HG03039 (cell line): ENCODE results near the gene HOXB3.

ENCODE experiments used
- ATAC-seq: cut with Tn5 transposase; IDR thresholded peaks from one replicate; pipeline ENCODE4 v1.9.1; 2021; ENCODE audit warnings: mild to moderate bottlenecking, moderate library complexity; ENCODE audit not compliant: unreplicated experiment

The HOXB3 gene

DNA sequence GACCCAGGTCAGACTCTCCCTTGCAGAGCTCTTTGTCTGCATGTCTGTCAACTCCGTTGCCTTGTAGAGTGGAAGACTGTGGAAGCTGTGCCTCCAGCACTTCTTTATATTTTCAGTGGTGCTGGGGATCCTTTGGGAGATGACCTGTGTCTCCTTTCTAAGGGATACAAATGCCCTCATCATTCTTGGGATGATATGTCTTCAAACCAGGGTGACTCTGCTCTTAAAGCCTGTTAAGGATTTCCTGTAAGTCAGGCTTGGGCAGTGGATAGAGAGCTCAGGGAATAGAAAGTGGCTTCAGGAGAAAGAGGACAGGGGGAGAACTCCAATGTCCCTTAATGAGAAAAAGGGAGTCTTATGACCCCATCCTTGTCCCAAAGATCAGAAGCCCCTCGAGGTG lies 1.5 kb downstream of the HOXB3 start:
- no peak for ATAC-seq

DNA sequence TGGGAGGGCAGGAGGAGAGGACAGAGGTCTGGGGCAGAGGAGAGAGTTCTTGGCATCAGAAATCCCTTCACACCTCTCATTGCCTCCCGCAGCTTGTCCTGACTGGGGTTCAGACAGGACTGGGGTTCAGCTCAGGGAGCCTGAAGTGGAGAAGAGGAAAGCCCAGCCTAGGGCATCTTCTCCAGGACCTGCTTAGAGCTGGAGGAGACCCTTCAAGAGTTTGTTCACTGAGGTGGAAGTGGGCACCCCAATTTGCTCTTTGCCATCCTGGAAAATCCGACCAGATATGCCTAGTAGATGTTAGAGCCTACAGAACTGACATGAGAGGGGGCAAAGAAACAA lies 2.0 kb downstream of the HOXB3 start:
- ATAC-seq, result no peak

DNA sequence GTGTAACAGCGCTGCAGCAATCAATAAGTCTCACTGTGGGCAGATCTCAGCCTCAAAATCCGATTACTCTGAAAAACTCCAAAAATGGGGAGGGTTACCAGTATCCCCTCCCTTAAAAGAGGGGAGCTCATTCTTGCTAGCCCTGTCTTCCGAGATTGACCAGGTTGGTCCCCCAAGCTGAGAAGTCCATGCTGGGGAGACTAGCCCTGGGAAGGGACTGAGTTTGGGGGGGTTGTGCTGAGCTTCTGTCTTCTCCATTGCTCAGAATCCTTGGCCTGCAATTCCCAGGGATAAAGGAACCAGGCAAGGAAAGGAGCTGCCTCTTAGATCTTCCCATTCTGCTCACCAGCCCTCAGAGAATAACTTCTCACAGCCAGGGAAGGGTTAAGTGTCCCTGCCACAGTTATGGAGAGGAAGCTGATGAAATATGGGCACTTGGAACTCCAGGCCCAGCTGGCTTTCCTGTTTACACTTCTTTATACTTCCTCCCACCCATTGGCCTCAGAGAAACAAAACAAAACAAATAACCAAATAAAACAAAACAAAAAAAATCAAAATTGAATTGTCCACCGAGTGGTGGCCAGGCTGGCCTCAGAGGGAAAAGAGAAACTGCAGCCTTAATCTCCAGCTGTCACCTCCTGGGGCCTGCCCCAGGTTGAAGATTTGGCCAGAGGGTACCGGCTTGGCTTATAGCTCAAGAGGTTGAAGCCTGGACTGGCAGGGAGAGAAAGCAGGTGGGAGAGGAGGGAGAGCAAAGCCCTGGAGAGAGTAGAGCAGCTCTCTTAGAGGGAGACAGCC lies 2.6 kb downstream of the HOXB3 start:
- ATAC-seq, result no peak

DNA sequence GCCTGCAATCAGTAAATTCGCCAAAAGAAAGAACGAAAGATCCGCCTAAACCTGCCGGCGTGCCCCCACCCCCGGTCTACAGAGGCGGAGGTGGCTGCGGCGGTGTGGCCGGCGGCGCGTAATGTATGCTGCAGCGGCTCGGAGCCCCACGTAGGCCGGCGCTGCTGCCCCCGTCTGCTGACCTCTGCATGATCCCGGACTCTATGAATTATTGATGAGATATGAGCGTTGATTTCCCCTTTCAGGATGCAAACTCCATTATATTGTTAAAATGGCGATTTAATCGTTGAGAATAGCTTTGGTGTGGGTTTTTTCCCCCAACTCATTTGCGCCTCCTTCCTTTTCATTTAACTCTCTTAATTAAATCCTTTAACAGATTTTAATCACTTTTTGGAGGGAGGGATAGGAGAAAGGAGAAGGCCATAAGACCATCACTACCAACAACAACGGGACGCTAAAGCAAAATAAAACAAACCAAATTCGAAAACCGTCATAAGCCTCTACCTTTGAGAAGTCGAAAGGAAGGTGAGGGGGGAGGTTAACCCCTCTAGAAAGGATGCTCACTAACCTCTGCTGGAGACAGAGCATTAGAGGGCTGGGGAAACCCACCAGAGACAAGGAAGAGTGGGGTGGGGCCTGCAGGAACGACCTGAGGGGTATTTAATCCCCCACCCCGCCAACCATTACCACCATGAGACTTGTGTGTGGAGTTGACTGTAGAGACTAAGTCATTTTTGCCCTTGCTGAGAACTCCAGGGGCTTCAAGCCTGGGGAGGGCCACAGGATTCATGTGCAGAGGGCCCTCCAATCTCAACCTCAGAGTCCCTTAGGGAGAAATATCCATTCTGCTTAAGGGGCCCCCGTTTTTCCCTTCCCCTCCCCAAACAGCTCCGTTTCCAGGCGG lies 3.4 kb downstream of the HOXB3 start:
- ATAC-seq, result no peak

DNA sequence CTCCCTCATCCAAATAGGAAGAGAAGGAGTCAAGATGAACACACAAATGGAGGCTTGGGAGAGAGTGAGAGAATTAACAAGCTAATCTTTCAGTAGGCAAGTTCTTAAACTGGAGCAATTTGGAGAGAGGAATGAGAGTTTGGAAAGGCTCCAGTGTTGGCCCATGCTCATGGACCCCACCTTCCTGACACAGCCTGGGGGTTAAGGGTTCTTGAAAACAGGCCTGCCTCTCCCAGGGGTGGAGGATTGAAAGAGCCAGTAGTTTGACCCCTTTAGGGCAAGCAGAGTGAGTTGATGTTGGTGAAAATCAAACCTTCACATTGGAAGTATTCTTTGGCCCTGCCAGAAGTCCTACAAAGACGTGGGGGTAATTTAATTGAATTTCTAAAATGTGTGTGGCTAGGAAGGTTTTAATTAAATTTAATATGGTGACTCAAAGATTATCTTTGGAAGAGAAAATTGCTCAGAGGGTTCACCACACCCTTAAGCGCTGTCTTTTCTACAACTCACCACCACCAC lies 5.8 kb downstream of the HOXB3 start:
- no peak for ATAC-seq

DNA sequence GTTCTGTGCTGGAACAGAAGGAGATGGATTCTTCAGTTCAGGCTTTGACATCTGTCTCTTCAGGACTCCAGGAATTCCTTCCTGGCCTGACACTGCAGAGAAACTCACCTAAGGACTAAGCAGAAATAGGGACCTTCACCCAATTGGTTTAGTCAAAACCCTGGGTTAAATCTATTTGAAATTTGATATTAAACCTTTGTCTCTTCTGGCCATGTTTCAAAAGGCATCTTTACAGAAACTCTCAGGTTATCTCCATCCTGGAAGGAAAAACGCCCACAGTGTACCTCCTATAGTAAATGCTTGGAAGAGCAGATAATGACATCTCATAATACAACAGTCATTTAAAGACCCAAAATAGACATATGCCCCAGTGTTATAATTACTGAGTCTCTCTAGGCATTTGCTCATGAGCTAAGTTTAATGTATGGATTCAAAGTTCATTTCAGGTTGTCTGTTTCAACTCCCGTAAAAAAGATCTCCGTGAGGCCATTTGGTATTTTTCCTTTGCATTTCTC lies 6.3 kb downstream of the HOXB3 start:
- no peak for ATAC-seq

DNA sequence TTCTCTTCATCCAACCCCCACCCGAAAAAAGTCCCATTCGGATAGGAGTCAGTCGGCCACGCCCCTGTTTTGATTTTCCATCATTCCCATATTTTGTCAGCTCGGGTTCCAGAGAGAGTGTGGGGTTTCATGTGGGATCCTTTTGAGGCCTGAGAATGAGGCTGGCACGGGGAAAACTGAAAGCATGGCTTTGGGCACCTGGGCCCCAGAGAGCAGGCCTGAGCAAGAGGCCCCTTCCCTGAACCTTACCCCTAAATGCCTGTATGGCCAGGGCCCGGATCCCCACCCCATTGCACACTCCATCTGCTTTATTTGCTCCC lies 7.3 kb downstream of the HOXB3 start:
- ATAC-seq, result no peak

DNA sequence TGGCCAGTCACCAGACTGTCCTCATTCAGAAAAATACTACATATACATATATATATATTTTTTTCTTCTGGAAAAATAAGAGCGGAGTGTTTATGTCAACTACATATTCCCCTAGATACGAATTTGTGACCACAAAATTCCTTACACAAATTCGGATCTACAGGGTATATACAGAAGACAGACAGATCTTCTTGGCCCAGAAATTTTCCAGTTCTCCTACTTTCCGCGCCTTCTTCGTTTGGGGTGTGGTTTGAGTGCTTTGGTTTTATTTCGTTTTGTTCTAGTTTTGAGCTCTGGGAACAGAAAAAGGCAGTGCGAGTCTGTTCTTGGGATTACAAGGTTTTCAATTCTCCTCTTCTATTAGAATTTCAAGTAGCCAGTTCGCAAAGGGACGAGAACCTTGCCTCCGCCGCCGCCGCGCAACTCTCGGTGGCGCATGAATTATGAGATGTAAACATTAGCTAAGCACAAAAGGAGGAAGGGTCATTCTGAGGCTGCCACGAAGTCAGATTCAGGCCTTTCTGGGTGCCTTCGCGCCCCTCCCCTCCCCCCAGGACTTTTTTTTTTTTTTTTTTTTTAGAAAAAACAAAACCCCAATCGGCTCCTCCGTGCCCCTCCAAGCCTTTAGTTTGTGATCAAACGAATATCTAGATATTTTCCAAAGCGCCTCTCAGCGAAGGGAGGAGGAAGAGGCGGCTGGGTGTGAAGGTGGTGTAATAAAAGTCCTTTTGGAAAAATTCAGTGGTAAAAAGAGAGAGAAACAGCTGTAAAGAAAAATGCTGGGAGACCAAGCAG lies 10.1 kb downstream of the HOXB3 start:
- ATAC-seq, result no peak

DNA sequence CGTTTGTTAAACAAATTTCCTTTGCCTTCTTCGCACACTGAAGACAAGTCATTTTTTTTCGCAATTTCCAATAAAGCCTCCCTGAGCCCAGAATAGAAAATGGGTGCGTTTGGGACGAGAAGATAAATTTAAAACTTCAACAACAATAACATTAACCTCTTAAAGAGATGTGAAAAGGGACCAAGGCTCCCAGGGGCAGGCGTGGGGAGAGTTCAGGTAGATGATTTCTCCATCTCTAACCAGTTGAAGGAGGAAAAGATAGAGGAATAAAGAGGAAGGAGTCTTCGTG lies 10.6 kb downstream of the HOXB3 start:
- ATAC-seq, result no peak

DNA sequence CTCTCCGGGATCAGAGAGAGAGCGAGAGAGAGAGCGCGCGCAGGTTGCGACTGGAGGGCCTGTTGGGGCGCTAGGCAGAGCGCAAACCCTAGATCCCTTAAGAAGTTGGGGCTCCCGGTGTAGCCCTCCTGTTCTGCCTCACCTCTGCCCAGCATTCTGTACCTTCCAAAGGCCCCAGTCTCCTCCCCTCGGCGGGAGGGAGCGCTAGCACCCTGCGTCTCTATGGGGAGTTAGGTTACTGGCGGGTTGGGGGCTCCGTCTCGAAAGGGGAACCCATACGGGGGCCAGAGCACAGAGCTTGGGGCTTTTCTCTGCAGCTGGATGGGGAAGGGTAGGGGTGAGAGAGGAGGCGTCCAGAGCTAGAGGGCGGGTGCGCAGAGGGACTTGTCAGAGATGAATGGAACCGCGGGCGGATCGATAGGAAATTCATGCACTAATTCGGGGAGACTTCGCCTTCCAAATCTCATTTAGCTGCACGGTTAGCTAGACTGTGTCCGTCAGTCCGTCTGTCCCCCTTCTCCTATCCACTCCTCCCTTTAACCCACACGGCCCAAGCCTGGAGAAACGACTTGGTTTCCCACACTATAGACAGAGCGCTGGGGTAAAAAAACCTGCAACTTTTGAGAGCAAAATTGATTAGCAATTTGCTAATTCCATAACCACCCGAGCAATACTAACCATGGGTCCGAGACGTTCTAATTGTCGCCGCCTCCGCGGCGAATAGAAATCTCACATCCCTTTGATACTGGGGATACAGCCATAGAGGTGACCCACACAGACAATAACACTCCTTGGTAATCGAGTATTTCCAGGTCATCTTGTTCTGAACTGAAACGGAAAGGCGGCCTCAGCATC lies 11.2 kb downstream of the HOXB3 start:
- no peak for ATAC-seq

DNA sequence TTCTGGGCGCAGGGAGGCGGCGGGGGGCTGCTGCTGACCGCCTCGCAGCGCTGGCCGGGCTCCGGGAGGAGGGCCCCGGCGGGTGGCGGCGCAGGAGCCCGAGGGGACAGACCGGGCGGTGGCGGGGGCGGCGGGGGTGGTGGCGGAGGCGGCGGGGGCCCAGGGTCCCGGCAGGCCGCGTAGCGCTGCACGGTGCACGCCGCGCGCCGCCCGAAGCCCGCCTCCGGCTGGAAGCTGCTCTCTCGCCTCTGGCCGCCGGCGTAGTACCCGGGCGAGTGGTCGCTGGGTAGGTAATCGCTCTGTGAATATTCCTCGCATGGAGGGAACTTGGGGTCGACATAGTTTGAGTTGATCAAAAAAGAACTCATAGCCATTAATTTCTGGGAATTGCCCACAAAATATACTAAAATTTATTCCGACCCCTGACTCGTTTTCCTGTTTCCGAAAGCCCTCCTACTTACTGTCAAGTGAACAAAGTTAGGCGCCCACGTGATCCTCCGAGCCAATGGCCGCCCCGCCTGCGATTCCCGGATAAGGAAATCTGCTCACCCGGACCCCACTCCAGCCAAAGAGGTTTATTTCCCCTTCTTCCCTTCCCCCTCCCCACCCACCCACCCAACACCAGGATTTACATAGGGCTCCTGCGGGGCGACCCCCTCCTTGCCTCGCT lies 12.0 kb downstream of the HOXB3 start, which contains the start of gene HOXB4:
Gene HOXB4 (minus strand): TSS at position 405 of the 670 bp plus-strand sequence. CDS start 31 bp downstream, at position 374.
- ATAC-seq, result no peak

DNA sequence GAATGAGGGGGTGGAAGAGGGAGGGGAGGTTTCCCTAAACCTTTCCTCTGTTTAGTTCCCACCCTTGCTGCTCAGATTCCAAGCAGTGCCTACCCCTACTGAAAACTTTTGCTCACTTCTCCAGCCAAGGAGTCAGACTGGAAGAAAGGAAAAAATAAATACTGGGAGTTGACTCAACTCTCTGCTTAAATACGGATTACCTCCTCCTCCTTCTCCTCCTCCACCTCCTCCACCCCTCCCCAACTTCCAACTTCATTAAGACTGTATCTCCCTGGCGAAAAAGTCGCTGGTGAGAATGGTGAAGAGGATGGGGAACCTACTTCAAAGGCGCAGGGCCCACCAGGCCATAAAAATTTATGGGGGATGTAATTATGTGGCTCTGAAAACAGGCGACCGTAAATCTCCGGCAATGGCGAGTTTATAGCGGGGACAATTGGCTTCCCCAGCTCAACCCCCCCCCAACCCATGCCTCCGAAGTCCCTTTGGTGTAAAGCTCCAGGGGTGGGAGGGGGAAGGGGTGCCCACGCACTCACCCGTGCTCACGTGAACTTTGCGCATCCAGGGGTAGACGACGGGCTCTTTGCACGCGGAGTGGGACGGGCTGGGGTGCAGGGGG lies 12.6 kb downstream of the HOXB3 start:
- ATAC-seq, result no peak

DNA sequence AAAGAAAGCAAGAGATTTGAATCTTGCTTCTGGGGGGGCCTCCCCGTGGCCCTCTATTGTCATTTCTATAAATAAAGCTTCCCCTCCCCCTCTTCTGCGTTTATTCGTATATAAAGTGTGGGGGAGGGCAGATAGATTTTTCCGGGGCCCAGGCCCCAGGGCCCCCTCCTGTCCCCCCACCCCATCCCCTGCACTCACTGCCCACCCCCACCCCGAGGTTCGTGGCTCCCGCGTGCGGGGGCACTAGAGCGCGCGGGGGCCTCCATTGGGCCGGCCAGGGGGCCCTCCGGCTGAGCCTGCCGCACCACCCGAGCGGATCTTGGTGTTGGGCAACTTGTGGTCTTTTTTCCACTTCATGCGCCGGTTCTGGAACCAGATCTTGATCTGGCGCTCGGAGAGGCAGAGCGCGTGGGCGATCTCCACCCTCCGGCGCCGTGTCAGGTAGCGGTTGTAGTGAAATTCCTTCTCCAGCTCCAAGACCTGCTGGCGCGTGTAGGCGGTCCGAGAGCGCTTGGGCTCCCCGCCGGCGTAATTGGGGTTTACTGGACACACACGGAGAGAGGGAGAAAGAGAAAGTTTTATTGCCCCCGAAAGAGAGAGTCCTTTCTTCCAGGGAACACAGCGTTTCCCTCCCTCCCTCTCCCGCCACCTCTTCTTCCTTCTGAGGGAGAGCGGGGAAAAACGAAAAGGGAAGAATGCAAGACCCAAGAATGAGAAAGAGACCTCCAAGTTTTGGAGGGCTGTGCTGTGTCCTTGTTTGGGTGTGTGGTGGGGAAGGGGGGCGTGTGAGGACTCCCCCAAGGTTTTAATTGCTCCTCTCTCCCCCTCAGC lies 13.3 kb downstream of the HOXB3 start:
- no peak for ATAC-seq

DNA sequence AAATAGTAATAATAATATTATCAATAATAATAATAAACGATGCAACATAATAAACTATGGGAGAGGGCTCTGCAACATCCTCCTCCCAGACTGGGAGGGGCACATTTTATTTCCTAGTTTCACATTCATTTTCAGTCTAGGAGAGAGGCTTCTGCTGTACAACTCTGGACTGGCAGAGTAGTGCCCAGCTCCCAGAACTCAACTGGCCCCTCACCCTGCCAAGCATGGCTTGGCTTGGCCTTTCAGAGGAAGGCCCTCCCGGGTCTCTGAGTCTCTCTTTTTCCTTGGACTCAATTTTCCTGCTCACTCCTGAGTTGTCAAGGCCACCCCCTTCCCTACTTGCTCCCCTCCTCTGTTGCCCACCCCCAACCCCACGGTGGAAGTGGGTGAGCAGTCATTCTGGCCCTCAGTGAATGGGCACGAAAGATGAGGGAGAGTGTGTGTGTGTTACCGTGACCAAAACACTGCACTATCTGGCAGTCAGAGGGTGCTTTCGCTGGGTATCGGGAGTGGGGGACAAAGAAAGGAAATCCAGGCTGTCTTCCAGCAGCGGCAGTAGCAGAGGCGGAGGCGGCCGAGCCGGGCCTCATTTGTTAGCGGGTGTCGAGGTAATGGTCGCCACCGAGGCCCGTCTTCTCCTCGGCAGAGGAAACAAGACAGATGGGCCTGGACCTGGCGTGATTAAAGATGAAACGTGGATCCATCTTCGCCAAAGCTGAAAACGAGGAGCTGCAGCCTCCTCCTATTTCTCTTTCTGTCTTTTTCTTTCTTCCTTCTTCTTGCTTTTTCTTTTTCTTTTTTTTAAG lies 14.2 kb downstream of the HOXB3 start:
- ATAC-seq, result no peak

DNA sequence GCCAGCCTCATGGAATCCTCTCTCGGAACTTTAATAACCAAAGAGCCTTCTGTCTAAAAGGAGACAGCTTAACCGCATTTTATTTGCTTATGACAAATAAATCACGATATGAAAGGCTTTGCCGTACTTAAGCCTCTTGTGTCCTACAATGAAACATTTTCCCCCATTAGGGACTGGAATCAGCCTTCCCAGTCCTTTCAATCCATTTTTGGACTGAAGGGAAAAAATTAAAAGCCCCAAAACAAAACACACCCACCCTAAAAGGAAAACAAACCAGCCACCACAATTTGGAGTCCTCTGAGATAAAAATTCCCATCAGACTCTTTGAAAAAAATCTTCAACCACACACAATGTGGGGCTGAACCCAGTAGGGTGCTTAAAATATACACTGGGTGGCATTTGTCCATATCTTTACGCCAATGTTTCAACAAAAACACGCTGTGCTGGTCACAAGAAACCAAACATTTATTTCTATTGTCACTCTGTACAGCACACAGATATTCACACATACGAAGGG lies 14.9 kb downstream of the HOXB3 start:
- no peak for ATAC-seq

DNA sequence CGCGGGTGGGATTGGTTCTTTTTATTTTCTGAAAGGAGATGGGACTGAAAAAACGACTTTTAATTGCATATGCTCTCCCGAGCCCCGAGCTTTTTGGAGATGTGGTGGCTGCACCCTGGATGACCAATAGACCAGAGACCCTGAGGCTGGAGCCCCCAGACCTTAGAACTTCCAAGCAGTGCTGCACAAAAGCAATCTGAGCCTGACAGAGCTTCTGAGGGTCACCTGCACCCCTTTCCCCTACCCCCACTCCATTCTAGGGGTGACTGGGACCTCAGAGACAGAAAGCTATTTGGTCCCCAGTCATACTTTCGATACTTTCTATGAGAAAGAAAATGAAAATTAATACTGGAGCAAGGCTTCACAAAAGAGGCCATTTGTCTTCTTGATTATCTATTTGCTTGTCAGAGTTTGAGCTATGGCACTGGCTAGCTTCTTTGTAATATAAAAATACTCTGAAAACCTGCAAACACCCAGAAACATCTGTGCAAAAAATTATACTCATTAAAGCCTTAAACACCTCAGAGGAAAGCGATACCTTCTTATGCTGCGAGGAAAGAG lies 15.5 kb downstream of the HOXB3 start:
- no peak for ATAC-seq

DNA sequence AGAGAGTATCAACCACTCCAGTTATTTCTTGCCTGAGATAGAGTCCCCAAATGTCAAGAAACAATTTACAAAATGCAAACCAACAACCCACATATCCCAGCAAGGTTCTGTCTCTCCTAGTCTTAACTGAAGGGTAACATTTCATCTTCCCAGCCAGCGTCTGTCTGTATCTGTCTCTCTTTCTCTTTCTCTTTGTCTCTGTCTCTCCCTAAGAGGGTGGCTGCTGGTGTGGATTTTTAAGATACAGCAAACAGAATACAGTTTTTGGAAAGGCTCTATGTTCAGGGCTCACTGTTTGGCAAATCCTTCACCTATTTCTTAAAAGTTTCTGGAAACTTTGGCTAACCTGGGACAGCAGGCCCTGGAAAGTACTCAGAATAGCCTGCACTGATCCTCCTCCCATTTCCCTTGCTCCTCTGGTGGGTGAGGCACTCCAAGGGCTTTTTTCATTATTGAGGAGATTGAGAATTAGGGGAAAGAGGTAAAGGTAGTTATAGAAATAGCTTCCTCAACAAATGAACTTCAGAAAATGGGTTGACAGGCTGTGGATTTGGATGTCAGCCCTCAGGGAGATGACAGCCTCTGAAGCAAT lies 18.1 kb downstream of the HOXB3 start:
- ATAC-seq, result no peak
